Body of pancreas (tissue), 4 donors: ENCODE measurements around the gene ATP8B4.

Source experiments
- CTCF ChIP-seq, 7 experiments: fragments of 450-650 bp in 4 of 7; fragments of 200-600 bp in 3 of 7; sonication (generic) in 3 of 7; IDR thresholded peaks; one replicate each; pipeline ENCODE4 v1.5.1; 2016 to 2019; ENCODE audit warnings: antibody characterized with exemption in 7 of 7
- POLR2A ChIP-seq, 3 donors: fragments of 450-650 bp; IDR thresholded peaks; one replicate each; pipeline ENCODE4 v1.6.1; 2016; ENCODE audit warnings: antibody characterized with exemption in 3 of 3, mild to moderate bottlenecking in 2 of 3

- TF ChIP-seq POLR2A (IDR thresholded peaks at IDR 0.05): no peak
- TF ChIP-seq CTCF (IDR thresholded peaks at IDR 0.05): no peak
These were observed 22.8 kb upstream of the ATP8B4 start for GRCh38 chr15:50141856-50142255.
